GM18499 (cell line): ENCODE measurements around the gene FURIN.
"Not testable (repeated sequence)": the region's sequence is repeated elsewhere in the genome, so short reads cannot be mapped to it uniquely, and the experiment has no call there.

Experiments
- ATAC-seq: cut with Tn5 transposase; IDR thresholded peaks from one replicate; pipeline ENCODE4 v1.9.1; 2021; ENCODE audit warnings: moderate number of reproducible peaks; ENCODE audit not compliant: insufficient read depth, unreplicated experiment

FURIN gene

DNA sequence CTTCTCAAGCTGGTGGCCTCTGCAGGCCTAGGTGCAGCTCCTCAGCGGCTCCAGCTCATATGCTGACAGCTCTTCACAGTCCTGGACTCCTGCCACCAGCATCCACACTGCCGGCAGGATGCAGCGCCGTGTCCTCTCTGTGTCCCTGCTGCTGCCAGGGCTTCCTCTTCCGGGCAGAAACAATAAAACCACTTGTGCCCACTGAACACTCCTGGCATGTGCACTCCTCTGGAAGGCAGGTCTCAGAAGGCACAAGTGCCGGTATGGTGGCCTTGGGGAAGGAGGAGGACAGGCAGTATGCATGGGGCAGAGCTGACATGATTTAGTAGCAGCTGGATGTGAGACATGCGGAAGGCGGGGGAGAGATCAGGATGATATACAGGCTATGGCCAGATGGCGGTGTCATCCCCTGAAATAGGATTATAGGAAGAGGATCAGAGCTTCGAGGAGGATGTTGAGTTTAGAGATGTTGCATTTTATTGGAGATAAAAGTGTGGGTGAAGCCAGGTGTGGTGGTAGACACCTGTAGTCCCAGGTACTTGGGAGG lies 27.3 kb downstream of the FURIN start:
- ATAC-seq = no peak

DNA sequence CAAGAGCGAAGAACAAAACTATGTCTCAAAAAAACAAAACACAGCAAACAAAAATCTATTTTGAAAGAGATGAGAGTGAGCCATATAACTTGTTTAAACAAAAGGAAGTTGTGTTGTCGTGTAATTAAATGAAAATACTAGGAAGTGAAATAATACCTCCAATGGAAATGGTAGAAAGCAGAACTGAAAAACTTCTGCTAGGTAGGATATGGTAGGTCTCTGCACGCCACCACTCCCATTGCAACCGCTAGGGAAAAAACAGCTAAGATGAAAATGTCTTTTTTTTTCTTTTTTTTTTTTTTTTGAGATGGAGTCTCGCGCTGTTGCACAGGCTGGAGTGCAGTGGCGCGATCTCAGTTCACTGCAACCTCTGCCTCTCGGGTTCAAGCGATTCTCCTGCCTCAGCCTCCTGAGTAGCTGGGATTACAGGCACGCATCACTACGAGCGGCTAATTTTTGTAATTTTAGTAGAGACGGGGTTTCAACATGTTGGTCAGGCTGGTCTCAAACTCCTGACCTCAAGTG lies 28.8 kb downstream of the FURIN start:
- peak; percentile 51 for ATAC-seq

DNA sequence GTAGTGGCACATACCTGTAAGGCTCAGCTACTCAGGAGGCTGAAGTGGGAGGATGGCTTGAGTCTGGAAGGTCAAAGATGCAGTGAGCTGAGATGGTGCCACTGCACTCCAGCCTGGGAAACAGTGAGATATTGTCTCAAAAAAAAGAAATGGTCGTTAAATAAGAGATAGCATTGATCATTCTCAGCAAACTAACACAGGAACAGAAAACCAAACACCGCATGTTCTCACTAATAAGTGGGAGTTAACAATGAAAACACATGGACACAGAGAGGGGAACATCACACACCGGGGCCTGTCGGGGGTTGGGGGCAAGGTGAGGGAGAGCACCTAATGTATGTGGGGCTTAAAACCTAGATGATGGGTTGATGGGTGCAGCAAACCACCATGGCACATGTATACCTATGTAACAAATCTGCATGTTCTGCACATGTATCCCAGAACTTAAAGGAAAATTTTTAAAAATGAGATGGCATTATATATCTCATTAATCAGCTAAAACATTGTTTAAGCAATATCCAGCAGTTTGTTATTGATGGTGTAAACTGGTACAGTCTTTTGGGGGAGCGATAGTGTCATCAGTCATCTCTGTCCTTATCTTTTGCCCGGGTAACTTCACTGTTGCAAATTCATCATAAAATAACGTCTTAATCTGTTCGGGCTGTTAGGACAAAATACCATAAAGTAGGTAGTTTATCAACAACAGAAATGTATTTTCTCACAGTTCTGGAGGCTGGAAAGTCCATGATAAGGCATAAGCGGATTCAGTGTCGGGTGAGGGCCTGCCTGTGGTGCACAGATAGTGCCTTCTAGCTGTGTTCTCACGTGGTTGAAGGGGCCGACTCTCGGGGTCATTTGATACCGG lies 33.0 kb downstream of the FURIN start:
- ATAC-seq = no peak

DNA sequence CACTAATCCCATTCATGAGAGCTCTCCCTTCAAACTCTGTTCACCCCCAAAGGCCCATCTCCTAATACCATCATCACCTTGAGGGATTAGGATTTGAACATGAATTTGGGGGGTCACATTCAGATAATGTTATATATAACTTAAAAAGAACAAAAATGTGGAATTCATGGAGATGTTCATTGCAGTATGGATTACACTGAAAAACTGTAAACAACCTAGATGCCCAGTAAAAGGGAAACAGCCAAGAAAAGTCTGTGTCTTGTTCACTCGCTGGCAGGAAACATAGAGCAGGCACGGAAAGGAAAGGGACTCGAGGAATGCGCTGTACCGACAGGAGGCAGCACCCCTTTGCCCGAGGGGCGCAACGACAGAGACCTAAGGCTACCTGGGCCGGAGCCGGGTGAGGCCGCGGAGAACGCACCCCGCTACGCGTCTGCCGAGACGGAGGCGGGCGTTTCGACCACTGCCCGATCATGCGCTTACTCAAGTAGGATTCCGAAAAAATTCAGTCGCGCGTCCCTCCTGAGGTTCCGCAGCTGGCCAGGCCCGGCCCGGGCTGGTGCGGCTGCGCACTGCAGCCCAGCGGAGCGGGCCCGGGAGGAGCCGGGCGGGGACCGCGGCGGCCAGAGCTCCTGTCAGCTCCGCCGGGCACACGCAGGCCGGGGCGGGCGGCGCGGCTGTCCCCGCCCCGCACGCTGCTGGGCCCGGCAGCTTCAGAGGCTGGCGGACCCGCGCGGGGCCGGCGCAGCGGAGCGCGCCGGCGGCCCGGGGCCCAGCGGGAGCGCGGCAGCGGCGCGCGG lies 33.9 kb downstream of the FURIN start:
- peak; percentile 46 for ATAC-seq

DNA sequence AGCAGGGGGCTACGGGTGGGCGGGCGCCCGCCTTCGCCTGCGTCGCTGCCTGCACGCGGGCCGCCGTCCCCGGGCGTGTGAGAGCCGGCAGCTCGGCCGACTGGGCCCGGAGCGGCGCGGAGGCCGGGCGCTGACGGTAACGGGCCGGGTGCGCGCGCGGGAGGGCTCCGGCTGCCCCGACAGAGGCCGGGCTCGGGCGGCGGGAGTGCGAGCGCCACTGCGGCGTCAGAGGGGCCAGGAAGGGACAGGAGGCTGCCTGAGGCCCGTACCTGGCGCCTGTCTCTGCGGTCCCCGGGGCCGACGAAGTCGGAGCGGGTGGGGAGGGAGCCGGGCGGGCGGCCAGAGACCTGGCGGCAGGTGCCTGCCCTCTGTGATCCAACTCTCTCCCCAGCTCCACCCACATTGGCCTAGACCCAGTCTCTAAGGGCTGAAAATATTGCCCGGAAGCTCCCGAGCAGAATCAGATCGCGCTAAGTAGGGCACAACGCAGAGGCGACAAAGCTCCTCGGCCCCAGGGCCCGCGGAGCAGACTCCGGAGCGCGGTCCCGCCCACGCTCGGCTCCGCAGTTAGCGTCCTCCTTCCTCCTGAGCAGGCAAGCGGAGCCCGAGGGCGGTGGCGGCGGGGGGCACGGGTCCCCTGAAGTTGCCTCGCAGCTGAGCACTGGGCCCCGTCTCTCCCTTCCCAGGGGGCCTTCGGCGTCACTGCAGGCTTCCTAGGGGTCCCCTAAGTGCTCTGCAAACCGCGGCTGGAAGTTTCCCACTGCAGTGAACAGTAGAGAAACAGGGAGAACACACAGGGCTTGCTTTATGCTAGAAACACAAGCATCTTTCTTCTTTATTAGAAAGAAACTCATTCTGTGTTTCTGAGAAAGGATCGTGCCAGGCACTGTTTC lies 34.7 kb downstream of the FURIN start, which contains the start of gene MAN2A2:
Gene MAN2A2, plus strand, starts transcription at position 463 of the 893 bp plus-strand sequence. CDS start 906 bp downstream, outside the sequence.
- ATAC-seq = peak; percentile 28

DNA sequence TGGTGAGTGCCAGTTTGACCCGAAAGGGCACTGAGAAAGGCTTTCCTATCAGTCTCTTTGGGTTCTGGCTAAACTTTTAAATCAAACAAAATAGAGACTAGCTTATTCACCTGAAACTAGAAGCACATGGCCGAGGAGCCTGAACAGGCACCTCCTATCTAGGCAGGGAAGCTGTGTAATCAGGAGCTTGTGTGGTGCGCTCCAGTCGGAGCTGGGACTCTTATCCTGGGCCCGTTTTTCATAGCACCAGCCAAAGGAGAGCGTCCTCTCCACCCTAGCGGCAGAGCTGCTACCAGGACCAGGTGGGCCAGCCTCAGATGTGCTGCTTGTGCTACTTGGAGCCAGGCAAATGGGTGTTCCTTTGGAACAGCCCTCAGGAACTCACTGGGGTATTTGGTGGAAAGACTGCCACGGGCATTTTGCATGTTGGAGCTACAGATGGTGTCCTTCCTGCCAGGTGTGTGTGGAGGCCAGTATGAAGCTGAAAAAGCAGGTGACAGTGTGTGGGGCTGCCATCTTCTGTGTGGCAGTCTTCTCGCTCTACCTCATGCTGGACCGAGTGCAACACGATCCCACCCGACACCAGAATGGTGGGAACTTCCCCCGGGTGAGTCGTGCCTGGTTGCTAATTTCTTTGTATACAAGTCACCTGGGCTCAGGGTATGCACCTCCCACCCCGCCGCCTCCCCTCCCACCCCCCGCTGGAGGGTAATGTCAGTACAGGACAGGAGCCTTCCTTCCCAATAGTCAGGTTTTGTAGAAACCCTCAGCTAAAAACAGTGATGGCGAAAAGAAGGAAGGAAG lies 35.5 kb downstream of the FURIN start:
- ATAC-seq = no peak

DNA sequence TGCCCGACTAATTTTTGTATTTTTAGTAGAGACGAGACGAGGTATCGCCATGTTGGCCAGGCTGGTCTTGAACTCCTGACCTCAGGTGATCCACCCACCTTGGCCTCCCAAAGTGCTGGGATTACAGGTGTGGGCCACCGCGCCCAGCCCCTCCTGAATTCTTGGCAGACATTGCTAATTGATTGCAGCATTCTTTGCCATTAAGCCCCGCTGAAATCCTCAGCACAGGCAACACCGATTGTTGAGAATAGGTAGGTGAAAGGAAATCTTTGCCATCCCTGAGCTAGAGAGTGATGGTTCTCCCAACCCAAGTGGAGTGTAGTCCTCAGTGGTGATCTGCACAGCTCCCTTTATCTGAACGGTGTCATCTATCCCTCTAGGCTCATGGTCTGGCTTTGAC lies 36.4 kb downstream of the FURIN start:
- ATAC-seq = no peak

DNA sequence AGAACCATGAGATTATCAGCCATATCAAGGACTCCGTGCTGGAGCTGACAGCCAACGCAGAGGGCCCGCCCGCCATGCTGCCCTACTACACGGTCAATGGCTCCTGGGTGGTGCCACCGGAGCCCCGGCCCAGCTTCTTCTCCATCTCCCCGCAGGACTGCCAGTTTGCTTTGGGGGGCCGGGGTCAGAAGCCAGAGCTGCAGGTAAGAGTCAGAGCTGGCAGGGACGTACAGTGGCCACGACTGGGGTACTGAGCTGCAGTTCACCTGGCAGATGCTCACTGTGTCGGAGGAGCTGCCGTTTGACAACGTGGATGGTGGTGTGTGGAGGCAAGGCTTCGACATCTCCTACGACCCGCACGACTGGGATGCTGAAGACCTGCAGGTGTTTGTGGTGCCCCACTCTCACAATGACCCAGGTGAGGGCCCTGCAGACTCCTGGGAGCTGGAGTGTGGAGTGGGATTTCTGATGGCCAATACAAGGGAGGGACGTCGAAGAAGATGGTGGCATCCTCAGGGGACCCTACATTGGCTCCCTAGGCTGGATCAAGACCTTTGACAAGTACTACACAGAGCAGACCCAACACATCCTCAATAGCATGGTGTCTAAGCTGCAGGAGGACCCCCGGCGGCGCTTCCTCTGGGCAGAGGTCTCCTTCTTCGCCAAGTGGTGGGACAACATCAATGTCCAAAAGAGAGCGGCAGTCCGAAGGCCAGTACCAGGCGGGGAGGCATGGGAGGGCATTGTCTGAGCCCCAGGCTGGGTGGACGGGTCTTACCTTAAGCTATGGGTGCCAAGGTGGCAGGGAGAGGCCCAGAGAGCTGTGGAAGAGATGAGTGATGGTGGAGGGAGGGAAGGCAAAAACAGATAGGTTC lies 37.2 kb downstream of the FURIN start:
- no peak for ATAC-seq

DNA sequence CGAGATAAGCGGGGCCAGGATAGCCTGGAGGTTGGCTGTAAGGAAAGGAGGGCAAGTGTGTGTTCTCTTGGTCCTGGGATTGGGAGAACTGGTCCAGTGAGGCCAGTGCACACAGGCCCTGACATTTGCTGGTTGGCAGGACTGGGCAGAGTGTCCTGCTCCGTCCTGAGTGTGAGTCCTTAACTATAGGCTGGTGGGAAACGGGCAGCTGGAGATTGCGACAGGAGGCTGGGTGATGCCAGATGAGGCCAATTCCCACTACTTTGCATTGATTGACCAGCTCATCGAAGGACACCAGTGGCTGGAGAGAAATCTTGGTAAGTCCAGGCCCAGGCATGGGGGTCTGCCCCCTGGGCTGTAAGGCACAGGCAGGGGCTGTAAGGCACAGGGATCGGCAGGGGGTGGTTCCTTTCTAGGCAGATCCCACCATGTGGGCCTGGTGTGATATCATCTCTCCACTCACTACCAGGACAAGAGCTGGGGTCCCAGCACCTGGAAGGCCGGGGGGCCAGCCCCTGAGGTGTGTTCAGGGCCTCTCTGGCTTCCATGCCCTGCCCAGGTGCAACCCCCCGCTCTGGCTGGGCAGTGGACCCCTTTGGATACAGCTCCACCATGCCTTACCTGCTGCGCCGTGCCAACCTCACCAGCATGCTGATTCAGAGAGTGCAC lies 37.9 kb downstream of the FURIN start:
- no peak for ATAC-seq

DNA sequence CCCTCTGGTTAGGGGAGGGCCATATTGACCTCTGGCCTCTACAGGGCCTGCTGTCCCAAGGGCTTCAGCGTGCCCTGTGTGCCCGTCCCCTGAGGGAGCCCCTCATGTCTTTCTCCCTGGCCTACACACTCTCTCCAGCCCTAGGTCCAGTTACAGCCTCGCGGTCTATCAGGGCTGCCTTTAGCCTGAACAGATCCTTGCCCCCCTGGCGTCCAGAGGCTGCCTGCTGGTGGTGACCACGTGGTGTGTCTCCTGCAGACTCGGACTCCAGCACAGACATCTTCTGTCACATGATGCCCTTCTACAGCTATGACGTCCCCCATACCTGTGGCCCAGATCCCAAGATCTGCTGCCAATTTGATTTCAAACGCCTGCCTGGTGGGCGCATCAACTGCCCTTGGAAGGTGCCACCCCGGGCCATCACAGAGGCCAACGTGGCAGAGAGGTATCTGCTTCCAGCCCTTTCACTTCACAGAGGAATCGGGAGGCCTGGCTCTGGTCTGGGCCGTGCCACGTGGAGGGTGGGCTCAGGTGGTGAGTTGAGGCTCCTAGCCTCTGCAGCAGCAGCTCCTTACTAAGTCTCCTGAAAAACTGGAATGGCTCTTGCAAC lies 38.8 kb downstream of the FURIN start:
- no peak for ATAC-seq

DNA sequence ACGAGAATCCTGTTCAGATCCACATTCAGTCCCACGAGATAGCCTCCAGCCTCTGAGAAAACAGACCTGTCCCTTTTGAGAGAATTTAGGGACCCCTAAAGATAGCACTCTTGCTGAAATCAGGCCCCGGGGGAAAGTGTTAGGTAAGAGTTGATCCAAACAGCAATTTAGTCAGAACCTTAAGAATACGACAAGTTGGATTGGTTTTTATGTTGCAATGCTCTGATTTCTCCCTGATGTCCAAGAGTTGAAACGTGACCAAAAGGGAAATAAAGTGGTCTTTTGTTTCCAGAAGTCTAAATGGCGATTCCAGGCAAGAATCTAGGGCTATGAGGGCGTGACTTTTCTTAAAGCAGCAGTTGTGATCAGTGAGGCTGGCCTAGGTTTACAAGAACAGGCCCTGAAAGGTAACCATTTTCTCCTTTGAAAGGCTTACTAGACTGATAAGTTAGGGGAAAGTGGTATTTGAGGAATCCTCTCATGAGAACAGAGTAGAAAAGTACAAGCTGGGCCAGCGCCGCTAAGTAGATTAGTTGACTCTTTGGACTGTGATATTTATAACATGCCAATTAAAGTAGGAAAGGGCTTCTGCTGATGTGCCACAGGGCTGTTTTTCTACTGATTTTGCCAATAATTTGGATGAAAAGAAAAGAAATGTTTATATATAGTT lies 39.6 kb downstream of the FURIN start:
- ATAC-seq = no peak

DNA sequence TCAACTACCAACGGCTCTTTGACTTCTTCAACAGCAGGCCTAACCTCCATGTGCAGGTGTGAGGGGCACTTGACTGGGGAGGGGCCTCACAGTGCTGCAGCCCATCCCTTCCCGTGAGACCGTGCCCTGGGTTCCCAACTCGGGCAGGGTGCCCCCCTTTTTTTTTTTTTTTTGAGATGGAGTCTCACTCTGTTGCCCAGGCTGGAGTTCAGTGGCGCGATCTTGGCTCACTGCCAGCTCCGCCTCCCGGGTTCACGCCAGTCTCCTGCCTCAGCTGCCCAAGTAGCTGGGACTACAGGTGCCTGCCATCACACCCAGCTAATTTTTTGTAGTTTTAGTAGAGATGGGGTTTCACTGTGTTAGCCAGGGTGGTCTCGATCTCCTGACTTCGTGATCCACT lies 41.1 kb downstream of the FURIN start:
- ATAC-seq = not testable (repeated sequence)

DNA sequence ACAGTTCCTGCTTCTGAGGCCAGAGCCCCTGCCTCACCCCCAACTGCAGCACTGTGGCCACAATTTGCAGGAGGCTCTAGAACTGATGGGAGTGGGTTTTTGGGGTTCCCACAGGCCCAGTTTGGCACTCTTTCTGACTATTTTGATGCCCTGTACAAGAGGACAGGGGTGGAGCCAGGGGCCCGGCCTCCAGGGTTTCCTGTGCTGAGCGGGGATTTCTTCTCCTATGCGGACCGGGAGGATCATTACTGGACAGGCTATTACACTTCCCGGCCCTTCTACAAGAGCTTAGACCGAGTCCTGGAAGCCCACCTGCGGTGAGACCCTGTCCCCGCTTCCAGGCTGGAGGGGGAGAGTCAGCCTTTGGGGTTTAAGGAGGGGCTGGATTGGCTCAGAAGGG lies 41.6 kb downstream of the FURIN start:
- ATAC-seq = no peak

DNA sequence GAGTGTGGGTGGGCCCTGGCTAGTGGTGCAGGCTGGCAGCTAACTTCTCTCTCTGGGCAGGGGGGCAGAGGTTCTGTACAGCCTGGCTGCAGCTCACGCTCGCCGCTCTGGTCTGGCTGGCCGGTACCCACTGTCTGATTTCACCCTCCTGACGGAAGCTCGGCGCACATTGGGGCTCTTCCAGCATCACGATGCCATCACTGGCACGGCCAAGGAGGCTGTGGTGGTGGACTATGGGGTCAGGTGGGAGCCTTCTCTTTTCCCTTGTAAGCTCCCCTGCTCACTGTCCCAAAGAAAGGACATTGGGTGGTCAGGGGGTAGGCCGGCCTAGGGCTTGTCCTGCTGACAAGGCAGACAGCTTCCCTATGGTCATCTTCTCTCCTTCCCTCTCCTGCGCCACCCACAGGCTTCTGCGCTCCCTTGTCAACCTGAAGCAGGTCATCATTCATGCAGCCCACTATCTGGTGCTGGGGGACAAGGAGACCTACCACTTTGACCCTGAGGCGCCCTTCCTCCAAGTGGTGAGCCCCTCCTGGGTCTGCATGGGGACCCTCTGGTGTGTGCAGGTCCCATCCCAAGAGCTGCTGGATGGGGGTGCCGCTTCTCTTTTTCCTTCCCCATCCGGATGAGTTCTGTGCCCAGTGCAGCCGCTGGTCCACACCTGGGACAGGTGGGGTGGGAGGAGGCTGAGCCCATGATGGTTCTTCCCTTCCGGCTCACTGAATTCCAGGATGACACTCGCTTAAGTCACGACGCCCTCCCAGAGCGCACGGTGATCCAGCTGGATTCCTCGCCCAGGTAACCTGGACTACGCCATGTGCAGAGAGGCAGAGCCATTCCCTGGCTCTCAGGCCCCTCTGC lies 42.3 kb downstream of the FURIN start:
- ATAC-seq = no peak

DNA sequence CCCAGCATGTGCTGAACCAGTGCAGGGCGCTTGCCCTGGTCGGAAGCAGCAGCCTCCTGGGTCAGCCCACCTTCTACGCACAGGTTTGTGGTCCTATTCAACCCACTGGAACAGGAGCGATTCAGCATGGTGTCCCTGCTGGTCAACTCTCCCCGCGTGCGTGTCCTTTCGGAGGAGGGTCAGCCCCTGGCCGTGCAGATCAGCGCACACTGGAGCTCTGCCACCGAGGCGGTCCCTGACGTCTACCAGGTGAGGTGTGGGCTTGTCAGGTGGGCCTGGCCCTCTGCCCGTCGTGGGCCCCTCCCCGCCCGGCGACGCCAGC lies 42.9 kb downstream of the FURIN start:
- no peak for ATAC-seq
